HepG2 (cell line): ENCODE data around the gene GRM2. TPM values are rescaled to one million over a fixed set of nuclear protein-coding genes. Genes with fewer than 3 reads are reported as not detected.

Source experiments
- ARID2 ChIP-seq: sonication (generic); formaldehyde crosslinking; IDR thresholded peaks from 2 replicates; pipeline ENCODE4 v1.8.1; 2022; ENCODE audit warnings: mild to moderate bottlenecking, missing genetic modification reagents, borderline replicate concordance
- KDM2A ChIP-seq: sonication (generic); formaldehyde crosslinking; IDR thresholded peaks from 2 replicates; pipeline ENCODE4 v1.4.0; 2020; ENCODE audit warnings: low read depth, missing genetic modification reagents, borderline replicate concordance
- KIAA2018 ChIP-seq: sonication (generic); formaldehyde crosslinking; IDR thresholded peaks from 2 replicates; pipeline ENCODE4 v1.5.0; 2020; ENCODE audit warnings: mild to moderate bottlenecking, missing genetic modification reagents, borderline replicate concordance
- MNT ChIP-seq: fragments of 450-650 bp; IDR thresholded peaks from 2 replicates; pipeline ENCODE4 v1.6.1; 2016
- MXD1 ChIP-seq: sonication (generic); formaldehyde crosslinking; IDR thresholded peaks from 2 replicates; pipeline ENCODE4 v1.4.0; 2020; ENCODE audit warnings: mild to moderate bottlenecking, missing genetic modification reagents
- NR1H2 ChIP-seq: sonication (generic); formaldehyde crosslinking; IDR thresholded peaks from 2 replicates; pipeline ENCODE4 v1.8.1; 2022; ENCODE audit warnings: low read depth, missing genetic modification reagents, borderline replicate concordance
- POGZ ChIP-seq: sonication (generic); formaldehyde crosslinking; IDR thresholded peaks from 2 replicates; pipeline ENCODE4 v1.4.0; 2020; ENCODE audit warnings: mild to moderate bottlenecking, missing genetic modification reagents
- SP5 ChIP-seq: IDR thresholded peaks from 2 replicates; pipeline ENCODE4 v1.6.1; 2016; ENCODE audit warnings: low read depth, borderline replicate concordance
- ZMYM4 ChIP-seq: sonication (generic); formaldehyde crosslinking; IDR thresholded peaks from 2 replicates; pipeline ENCODE4 v1.8.1; 2023; ENCODE audit warnings: mild to moderate bottlenecking, missing genetic modification reagents
- ZNF503 ChIP-seq: sonication (generic); formaldehyde crosslinking; IDR thresholded peaks from 2 replicates; pipeline ENCODE4 v1.4.0; 2020; ENCODE audit warnings: missing genetic modification reagents
- ZNF691 ChIP-seq: sonication (generic); formaldehyde crosslinking; IDR thresholded peaks from 2 replicates; pipeline ENCODE4 v1.4.0; 2020; ENCODE audit warnings: missing genetic modification reagents, low read depth, mild to moderate bottlenecking, borderline replicate concordance
- ZNF720 ChIP-seq: sonication (generic); formaldehyde crosslinking; IDR thresholded peaks from 2 replicates; pipeline ENCODE4 v1.4.0; 2020; ENCODE audit warnings: missing genetic modification reagents
- polyA plus RNA-seq, 8 experiments: library from polyadenylated mRNA; depleted of rRNA in 3 of 8; stranded (reverse) in 7 of 8; unstranded in 1 of 8; fragments of >200 nt; fragmentation: Illumina TruSeq in 4 of 8; extraction: Trizol in 4 of 8; gene quantifications; 2 replicates each; pipeline versions ENCODE4 v1.2.1 to v1.2.3, GENCODE V29; 2011 to 2016; ENCODE audit warnings: low read depth in 4 of 8, missing spikeins in 1 of 8, mixed read lengths in 1 of 8; ENCODE audit not compliant: insufficient read depth in 1 of 8
- total RNA-seq, 5 experiments: library from RNA; depleted of rRNA; stranded (reverse); fragments of >200 nt; fragmentation: Illumina TruSeq; extraction: Trizol; gene quantifications; 2 replicates each; pipeline ENCODE4 v1.2.3, GENCODE V29; 2016; ENCODE audit warnings: low read depth in 1 of 5
- TF ChIP-seq, protein P1 (sequence below): sonication (generic); formaldehyde crosslinking; IDR thresholded peaks from 2 replicates; pipeline ENCODE4 v1.4.0; 2020; ENCODE audit warnings: mild to moderate bottlenecking, missing genetic modification reagents
- TF ChIP-seq, protein P2 (sequence below): IDR thresholded peaks from 2 replicates; pipeline ENCODE4 v1.6.1; 2016; ENCODE audit warnings: missing genetic modification reagents, missing compliant biosample characterization

Gene GRM2
- total and polyA plus RNA-seq, 2 of the 13 experiments (the other 11 are each of a cell fraction or from before 2014, with no cell fraction given): 0.04 to 0.07 TPM

GRCh38 chr3:51671734-51672475, 35.0 kb upstream of the GRM2 start (continued):
- TF ChIP-seq KIAA2018 (CRISPR knock-in tag) (no peak), ZNF720 (CRISPR knock-in tag) (no peak), POGZ (CRISPR knock-in tag) (no peak; the same call in 1 of the 2 replicates), ZNF691 (CRISPR knock-in tag) (no peak), KDM2A (CRISPR knock-in tag) (peak; percentile 64; the same call in 1 of the 2 replicates), MXD1 (CRISPR knock-in tag) (peak; percentile 80), SP5 (CRISPR knock-in tag) (no peak), MNT (no peak), NR1H2 (CRISPR knock-in tag) (no peak), ZNF503 (CRISPR knock-in tag) (no peak), ZMYM4 (CRISPR knock-in tag) (0 out of 2 replicates have a peak, but pooled peaks have one; percentile 32), ARID2 (CRISPR knock-in tag) (no peak)
- TF ChIP-seq, protein P1, sequence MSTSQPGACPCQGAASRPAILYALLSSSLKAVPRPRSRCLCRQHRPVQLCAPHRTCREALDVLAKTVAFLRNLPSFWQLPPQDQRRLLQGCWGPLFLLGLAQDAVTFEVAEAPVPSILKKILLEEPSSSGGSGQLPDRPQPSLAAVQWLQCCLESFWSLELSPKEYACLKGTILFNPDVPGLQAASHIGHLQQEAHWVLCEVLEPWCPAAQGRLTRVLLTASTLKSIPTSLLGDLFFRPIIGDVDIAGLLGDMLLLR (CRISPR knock-in tag): peak; percentile 66
- TF ChIP-seq, protein P2, sequence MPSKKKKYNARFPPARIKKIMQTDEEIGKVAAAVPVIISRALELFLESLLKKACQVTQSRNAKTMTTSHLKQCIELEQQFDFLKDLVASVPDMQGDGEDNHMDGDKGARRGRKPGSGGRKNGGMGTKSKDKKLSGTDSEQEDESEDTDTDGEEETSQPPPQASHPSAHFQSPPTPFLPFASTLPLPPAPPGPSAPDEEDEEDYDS (CRISPR knock-in tag): peak; percentile 63; the same call in 1 of the 2 replicates
